HepG2 (cell line): ENCODE results near the gene CSNK1D. TPM values are rescaled to one million over a fixed set of nuclear protein-coding genes. Genes with fewer than 3 reads are reported as not detected.

Source experiments
- CEBPB ChIP-seq: IDR thresholded peaks from 2 replicates; pipeline ENCODE4 v1.6.1; 2011; ENCODE audit warnings: low read depth, low read length, improper control_type of control experiment, borderline replicate concordance
- CHD2 ChIP-seq: IDR thresholded peaks from 2 replicates; pipeline ENCODE4 v1.6.1; 2011; ENCODE audit warnings: low read depth, low read length, improper control_type of control experiment
- FOSL1 ChIP-seq: sonication (generic); formaldehyde crosslinking; IDR thresholded peaks from 2 replicates; pipeline ENCODE4 v1.9.0; 2021; ENCODE audit warnings: missing genetic modification reagents, borderline replicate concordance
- PHF20 ChIP-seq: sonication (generic); formaldehyde crosslinking; IDR thresholded peaks from 2 replicates; pipeline ENCODE4 v1.5.0; 2020; ENCODE audit warnings: mild to moderate bottlenecking, missing genetic modification reagents
- SIN3A ChIP-seq: IDR thresholded peaks from 2 replicates; pipeline ENCODE4 v1.6.1; 2011; ENCODE audit warnings: low read depth, mild to moderate bottlenecking, control low read depth, low read length, borderline replicate concordance
- SMAD3 ChIP-seq: sonication (generic); formaldehyde crosslinking; IDR thresholded peaks from 2 replicates; pipeline ENCODE4 v1.4.0; 2020; ENCODE audit warnings: missing genetic modification reagents
- TBL1XR1 ChIP-seq: fragments of 150-350 bp; IDR thresholded peaks from 2 replicates; pipeline ENCODE4 v1.6.1; 2014; ENCODE audit warnings: borderline replicate concordance, low read length; ENCODE audit not compliant: partially characterized antibody
- ZBTB42 ChIP-seq: sonication (generic); formaldehyde crosslinking; IDR thresholded peaks from 2 replicates; pipeline ENCODE4 v1.5.0; 2020; ENCODE audit warnings: mild to moderate bottlenecking, missing genetic modification reagents
- ZNF331 ChIP-seq: sonication (generic); formaldehyde crosslinking; IDR thresholded peaks from 2 replicates; pipeline ENCODE4 v1.4.0; 2020; ENCODE audit warnings: missing genetic modification reagents
- ZNF746 ChIP-seq: sonication (generic); formaldehyde crosslinking; IDR thresholded peaks from 2 replicates; pipeline ENCODE4 v1.8.0; 2022; ENCODE audit warnings: mild to moderate bottlenecking, missing genetic modification reagents
- ZNF775 ChIP-seq: sonication (generic); formaldehyde crosslinking; IDR thresholded peaks from 2 replicates; pipeline ENCODE4 v1.4.0; 2020; ENCODE audit warnings: missing genetic modification reagents, mild to moderate bottlenecking, moderate library complexity, borderline replicate concordance
- ZNF83 ChIP-seq: sonication (generic); formaldehyde crosslinking; IDR thresholded peaks from 2 replicates; pipeline ENCODE4 v1.4.0; 2020; ENCODE audit warnings: missing genetic modification reagents, mild to moderate bottlenecking, borderline replicate concordance
- polyA plus RNA-seq, 8 experiments: library from polyadenylated mRNA; depleted of rRNA in 3 of 8; stranded (reverse) in 7 of 8; unstranded in 1 of 8; fragments of >200 nt; fragmentation: Illumina TruSeq in 4 of 8; extraction: Trizol in 4 of 8; gene quantifications; 2 replicates each; pipeline versions ENCODE4 v1.2.1 to v1.2.3, GENCODE V29; 2011 to 2016; ENCODE audit warnings: low read depth in 4 of 8, missing spikeins in 1 of 8, mixed read lengths in 1 of 8; ENCODE audit not compliant: insufficient read depth in 1 of 8
- total RNA-seq, 5 experiments: library from RNA; depleted of rRNA; stranded (reverse); fragments of >200 nt; fragmentation: Illumina TruSeq; extraction: Trizol; gene quantifications; 2 replicates each; pipeline ENCODE4 v1.2.3, GENCODE V29; 2016; ENCODE audit warnings: low read depth in 1 of 5
- TF ChIP-seq, protein P1 (sequence below): sonication (generic); formaldehyde crosslinking; IDR thresholded peaks from 2 replicates; pipeline ENCODE4 v1.5.1; 2020; ENCODE audit warnings: missing genetic modification reagents, mild to moderate bottlenecking, borderline replicate concordance
- TF ChIP-seq, protein P2 (sequence below): sonication (generic); formaldehyde crosslinking; IDR thresholded peaks from 2 replicates; pipeline ENCODE4 v1.5.1; 2020; ENCODE audit warnings: mild to moderate bottlenecking, moderate library complexity, missing genetic modification reagents
- TF ChIP-seq, protein P3 (sequence below): sonication (generic); formaldehyde crosslinking; IDR thresholded peaks from 2 replicates; pipeline ENCODE4 v1.8.0; 2022; ENCODE audit warnings: mild to moderate bottlenecking, missing genetic modification reagents; ENCODE audit not compliant: insufficient replicate concordance
- TF ChIP-seq, protein P4 (sequence below): sonication (generic); formaldehyde crosslinking; IDR thresholded peaks from 2 replicates; pipeline ENCODE4 v1.4.0; 2020; ENCODE audit warnings: missing genetic modification reagents, borderline replicate concordance
- TF ChIP-seq, protein P5 (sequence below): sonication (generic); formaldehyde crosslinking; IDR thresholded peaks from 2 replicates; pipeline ENCODE4 v1.5.1; 2020; ENCODE audit warnings: missing genetic modification reagents, mild to moderate bottlenecking, borderline replicate concordance

CSNK1D gene
- total and polyA plus RNA-seq, 2 of the 13 experiments (the other 11 are each of a cell fraction or from before 2014, with no cell fraction given), result 31.5 to 128 TPM

DNA sequence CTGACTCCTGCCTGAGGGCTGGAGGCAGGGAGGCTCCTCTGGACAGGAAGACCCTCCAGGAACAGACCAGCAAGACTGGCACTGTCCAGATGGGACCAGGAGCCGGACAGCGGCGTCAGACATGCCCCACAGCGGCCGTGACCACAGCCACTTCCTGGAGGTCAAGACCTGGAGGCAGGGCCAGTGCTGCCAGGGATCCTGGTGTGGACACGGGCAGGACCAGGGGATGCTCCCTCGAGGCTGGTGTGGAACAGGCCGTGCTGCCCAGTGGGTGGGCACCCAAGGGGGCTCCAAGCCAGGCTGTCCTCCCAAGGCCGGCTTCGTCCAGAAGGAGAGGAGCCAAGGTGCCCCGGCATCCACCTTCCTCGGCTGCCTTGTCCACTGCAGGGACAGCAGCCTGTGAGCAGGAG, 56.4 kb downstream of the CSNK1D start (continued):
- TF ChIP-seq, protein P1, sequence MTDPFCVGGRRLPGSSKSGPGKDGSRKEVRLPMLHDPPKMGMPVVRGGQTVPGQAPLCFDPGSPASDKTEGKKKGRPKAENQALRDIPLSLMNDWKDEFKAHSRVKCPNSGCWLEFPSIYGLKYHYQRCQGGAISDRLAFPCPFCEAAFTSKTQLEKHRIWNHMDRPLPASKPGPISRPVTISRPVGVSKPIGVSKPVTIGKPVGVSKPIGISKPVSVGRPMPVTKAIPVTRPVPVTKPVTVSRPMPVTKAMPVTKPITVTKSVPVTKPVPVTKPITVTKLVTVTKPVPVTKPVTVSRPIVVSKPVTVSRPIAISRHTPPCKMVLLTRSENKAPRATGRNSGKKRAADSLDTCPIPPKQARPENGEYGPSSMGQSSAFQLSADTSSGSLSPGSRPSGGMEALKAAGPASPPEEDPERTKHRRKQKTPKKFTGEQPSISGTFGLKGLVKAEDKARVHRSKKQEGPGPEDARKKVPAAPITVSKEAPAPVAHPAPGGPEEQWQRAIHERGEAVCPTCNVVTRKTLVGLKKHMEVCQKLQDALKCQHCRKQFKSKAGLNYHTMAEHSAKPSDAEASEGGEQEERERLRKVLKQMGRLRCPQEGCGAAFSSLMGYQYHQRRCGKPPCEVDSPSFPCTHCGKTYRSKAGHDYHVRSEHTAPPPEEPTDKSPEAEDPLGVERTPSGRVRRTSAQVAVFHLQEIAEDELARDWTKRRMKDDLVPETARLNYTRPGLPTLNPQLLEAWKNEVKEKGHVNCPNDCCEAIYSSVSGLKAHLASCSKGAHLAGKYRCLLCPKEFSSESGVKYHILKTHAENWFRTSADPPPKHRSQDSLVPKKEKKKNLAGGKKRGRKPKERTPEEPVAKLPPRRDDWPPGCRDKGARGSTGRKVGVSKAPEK (CRISPR knock-in tag), result no peak
- TF ChIP-seq ZNF331, result no peak
- TF ChIP-seq ZBTB42 (CRISPR knock-in tag), result no peak; the same call in 1 of the 2 replicates
- TF ChIP-seq ZNF83 (CRISPR knock-in tag), result no peak
- no peak for TF ChIP-seq FOSL1 (CRISPR knock-in tag)
- TF ChIP-seq, protein P2, sequence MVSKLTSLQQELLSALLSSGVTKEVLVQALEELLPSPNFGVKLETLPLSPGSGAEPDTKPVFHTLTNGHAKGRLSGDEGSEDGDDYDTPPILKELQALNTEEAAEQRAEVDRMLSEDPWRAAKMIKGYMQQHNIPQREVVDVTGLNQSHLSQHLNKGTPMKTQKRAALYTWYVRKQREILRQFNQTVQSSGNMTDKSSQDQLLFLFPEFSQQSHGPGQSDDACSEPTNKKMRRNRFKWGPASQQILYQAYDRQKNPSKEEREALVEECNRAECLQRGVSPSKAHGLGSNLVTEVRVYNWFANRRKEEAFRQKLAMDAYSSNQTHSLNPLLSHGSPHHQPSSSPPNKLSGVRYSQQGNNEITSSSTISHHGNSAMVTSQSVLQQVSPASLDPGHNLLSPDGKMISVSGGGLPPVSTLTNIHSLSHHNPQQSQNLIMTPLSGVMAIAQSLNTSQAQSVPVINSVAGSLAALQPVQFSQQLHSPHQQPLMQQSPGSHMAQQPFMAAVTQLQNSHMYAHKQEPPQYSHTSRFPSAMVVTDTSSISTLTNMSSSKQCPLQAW, result no peak
- TF ChIP-seq, protein P3, sequence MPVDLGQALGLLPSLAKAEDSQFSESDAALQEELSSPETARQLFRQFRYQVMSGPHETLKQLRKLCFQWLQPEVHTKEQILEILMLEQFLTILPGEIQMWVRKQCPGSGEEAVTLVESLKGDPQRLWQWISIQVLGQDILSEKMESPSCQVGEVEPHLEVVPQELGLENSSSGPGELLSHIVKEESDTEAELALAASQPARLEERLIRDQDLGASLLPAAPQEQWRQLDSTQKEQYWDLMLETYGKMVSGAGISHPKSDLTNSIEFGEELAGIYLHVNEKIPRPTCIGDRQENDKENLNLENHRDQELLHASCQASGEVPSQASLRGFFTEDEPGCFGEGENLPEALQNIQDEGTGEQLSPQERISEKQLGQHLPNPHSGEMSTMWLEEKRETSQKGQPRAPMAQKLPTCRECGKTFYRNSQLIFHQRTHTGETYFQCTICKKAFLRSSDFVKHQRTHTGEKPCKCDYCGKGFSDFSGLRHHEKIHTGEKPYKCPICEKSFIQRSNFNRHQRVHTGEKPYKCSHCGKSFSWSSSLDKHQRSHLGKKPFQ, result no peak
- TF ChIP-seq CHD2, result no peak
- TF ChIP-seq, protein P4, sequence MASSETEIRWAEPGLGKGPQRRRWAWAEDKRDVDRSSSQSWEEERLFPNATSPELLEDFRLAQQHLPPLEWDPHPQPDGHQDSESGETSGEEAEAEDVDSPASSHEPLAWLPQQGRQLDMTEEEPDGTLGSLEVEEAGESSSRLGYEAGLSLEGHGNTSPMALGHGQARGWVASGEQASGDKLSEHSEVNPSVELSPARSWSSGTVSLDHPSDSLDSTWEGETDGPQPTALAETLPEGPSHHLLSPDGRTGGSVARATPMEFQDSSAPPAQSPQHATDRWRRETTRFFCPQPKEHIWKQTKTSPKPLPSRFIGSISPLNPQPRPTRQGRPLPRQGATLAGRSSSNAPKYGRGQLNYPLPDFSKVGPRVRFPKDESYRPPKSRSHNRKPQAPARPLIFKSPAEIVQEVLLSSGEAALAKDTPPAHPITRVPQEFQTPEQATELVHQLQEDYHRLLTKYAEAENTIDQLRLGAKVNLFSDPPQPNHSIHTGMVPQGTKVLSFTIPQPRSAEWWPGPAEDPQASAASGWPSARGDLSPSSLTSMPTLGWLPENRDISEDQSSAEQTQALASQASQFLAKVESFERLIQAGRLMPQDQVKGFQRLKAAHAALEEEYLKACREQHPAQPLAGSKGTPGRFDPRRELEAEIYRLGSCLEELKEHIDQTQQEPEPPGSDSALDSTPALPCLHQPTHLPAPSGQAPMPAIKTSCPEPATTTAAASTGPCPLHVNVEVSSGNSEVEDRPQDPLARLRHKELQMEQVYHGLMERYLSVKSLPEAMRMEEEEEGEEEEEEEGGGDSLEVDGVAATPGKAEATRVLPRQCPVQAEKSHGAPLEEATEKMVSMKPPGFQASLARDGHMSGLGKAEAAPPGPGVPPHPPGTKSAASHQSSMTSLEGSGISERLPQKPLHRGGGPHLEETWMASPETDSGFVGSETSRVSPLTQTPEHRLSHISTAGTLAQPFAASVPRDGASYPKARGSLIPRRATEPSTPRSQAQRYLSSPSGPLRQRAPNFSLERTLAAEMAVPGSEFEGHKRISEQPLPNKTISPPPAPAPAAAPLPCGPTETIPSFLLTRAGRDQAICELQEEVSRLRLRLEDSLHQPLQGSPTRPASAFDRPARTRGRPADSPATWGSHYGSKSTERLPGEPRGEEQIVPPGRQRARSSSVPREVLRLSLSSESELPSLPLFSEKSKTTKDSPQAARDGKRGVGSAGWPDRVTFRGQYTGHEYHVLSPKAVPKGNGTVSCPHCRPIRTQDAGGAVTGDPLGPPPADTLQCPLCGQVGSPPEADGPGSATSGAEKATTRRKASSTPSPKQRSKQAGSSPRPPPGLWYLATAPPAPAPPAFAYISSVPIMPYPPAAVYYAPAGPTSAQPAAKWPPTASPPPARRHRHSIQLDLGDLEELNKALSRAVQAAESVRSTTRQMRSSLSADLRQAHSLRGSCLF (CRISPR knock-in tag), result 0 out of 2 replicates have a peak, but pooled peaks have one; percentile 9
- TF ChIP-seq, protein P5, sequence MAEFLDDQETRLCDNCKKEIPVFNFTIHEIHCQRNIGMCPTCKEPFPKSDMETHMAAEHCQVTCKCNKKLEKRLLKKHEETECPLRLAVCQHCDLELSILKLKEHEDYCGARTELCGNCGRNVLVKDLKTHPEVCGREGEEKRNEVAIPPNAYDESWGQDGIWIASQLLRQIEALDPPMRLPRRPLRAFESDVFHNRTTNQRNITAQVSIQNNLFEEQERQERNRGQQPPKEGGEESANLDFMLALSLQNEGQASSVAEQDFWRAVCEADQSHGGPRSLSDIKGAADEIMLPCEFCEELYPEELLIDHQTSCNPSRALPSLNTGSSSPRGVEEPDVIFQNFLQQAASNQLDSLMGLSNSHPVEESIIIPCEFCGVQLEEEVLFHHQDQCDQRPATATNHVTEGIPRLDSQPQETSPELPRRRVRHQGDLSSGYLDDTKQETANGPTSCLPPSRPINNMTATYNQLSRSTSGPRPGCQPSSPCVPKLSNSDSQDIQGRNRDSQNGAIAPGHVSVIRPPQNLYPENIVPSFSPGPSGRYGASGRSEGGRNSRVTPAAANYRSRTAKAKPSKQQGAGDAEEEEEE (CRISPR knock-in tag), result no peak
- no peak for TF ChIP-seq PHF20 (CRISPR knock-in tag)
- no peak for TF ChIP-seq ZNF775 (CRISPR knock-in tag)
- no peak for TF ChIP-seq SIN3A
- no peak; the same call in 1 of the 2 replicates for TF ChIP-seq SMAD3 (CRISPR knock-in tag)
- TF ChIP-seq CEBPB, result no peak
- TF ChIP-seq TBL1XR1, result no peak
- TF ChIP-seq ZNF746 (CRISPR knock-in tag), result no peak
